HEK293 (cell line): ENCODE data around the gene SEC22A.

Experiments used
- CTCF ChIA-PET: fragments of 350-600 bp; formaldehyde crosslinking; extraction: SDS; loops from one replicate; lab custom pipeline; 2021; ENCODE audit warnings: antibody characterized with exemption; lab: Yijun Ruan, JAX
- POLR2A ChIA-PET: fragments of 300-600 bp; formaldehyde crosslinking; extraction: SDS; loops from one replicate; lab custom pipeline; 2020; ENCODE audit warnings: antibody characterized with exemption, inconsistent platforms; lab: Yijun Ruan, JAX
- H3K27ac ChIP-seq: fragments of 200-500 bp; sonication (Bioruptor generic); 2 replicates; pipeline ENCODE4 v1.5.1; 2014; ENCODE audit warnings: low read depth, low read length, control low read depth, inconsistent platforms; ENCODE audit errors: extremely low read depth
- H3K36me3 ChIP-seq, 2 experiments: fragments of 200-500 bp in 1 of 2; sonication (Bioruptor generic) in 1 of 2; 1 replicate in 1 of 2; 2 replicates in 1 of 2; pipeline ENCODE4 v1.5.1; 2014 to 2017; ENCODE audit warnings: inconsistent platforms in 2 of 2, low read length in 2 of 2; ENCODE audit not compliant: control insufficient read depth in 2 of 2, insufficient read depth in 1 of 2
- H3K4me1 ChIP-seq: fragments of 200-500 bp; sonication (Bioruptor generic); 2 replicates; pipeline ENCODE4 v1.5.1; 2014; ENCODE audit warnings: mild to moderate bottlenecking, low read length, inconsistent platforms; ENCODE audit not compliant: control insufficient read depth, insufficient read depth
- H3K4me3 ChIP-seq: 2 replicates; pipeline ENCODE4 v1.5.1; 2011; ENCODE audit warnings: low read depth, mild to moderate bottlenecking, control low read depth, low read length, moderate library complexity
- H3K9me3 ChIP-seq: fragments of 200-500 bp; sonication (Bioruptor generic); 2 replicates; pipeline ENCODE4 v1.5.1; 2014; ENCODE audit warnings: low read depth, low read length, inconsistent platforms; ENCODE audit not compliant: control insufficient read depth, insufficient read depth
- AEBP2 ChIP-seq: fragments of 450-650 bp; formaldehyde crosslinking; IDR thresholded peaks from 2 replicates; pipeline ENCODE4 v1.5.1; 2016; ENCODE audit warnings: missing biosample characterization, missing genetic modification characterization, borderline replicate concordance
- MEIS1 ChIP-seq: sonication (generic); formaldehyde crosslinking; IDR thresholded peaks from 2 replicates; pipeline ENCODE4 v1.8.1; 2022; ENCODE audit warnings: missing genetic modification reagents, mild to moderate bottlenecking, borderline replicate concordance
- RBAK ChIP-seq: fragments of 450-650 bp; formaldehyde crosslinking; IDR thresholded peaks from 2 replicates; pipeline ENCODE4 v1.5.1; 2016; ENCODE audit warnings: missing biosample characterization, missing genetic modification characterization
- ZFP69B ChIP-seq: fragments of 450-650 bp; formaldehyde crosslinking; IDR thresholded peaks from 2 replicates; pipeline ENCODE4 v1.5.1; 2016; ENCODE audit warnings: missing biosample characterization, missing genetic modification characterization
- ZNF112 ChIP-seq: fragments of 450-650 bp; formaldehyde crosslinking; IDR thresholded peaks from 2 replicates; pipeline ENCODE4 v1.5.0; 2017; ENCODE audit warnings: missing biosample characterization, missing genetic modification characterization
- ZNF121 ChIP-seq: fragments of 450-650 bp; formaldehyde crosslinking; IDR thresholded peaks from 2 replicates; pipeline ENCODE4 v1.5.1; 2016; ENCODE audit warnings: missing biosample characterization, missing genetic modification characterization
- ZNF133 ChIP-seq: fragments of 450-650 bp; formaldehyde crosslinking; IDR thresholded peaks from 2 replicates; pipeline ENCODE4 v1.5.1; 2016; ENCODE audit warnings: missing biosample characterization, missing genetic modification characterization
- ZNF146 ChIP-seq: fragments of 450-650 bp; formaldehyde crosslinking; IDR thresholded peaks from 2 replicates; pipeline ENCODE4 v1.5.1; 2016; ENCODE audit warnings: missing biosample characterization, missing genetic modification characterization
- ZNF175 ChIP-seq: fragments of 450-650 bp; formaldehyde crosslinking; IDR thresholded peaks from 2 replicates; pipeline ENCODE4 v1.5.1; 2016; ENCODE audit warnings: missing biosample characterization, missing genetic modification characterization
- ZNF23 ChIP-seq: fragments of 450-650 bp; formaldehyde crosslinking; IDR thresholded peaks from 2 replicates; pipeline ENCODE4 v1.5.1; 2016; ENCODE audit warnings: missing biosample characterization, missing genetic modification characterization, borderline replicate concordance
- ZNF394 ChIP-seq: fragments of 450-650 bp; formaldehyde crosslinking; IDR thresholded peaks from 2 replicates; pipeline ENCODE4 v1.5.1; 2016; ENCODE audit warnings: missing biosample characterization, missing genetic modification characterization, mild to moderate bottlenecking, moderate library complexity, borderline replicate concordance
- ZNF449 ChIP-seq: fragments of 450-650 bp; formaldehyde crosslinking; IDR thresholded peaks from 2 replicates; pipeline ENCODE4 v1.5.1; 2017; ENCODE audit warnings: missing biosample characterization, mild to moderate bottlenecking, missing genetic modification characterization, moderate library complexity
- ZNF548 ChIP-seq: fragments of 450-650 bp; formaldehyde crosslinking; IDR thresholded peaks from 2 replicates; pipeline ENCODE4 v1.5.1; 2016; ENCODE audit warnings: missing biosample characterization, missing genetic modification characterization
- ZSCAN30 ChIP-seq: fragments of 450-650 bp; IDR thresholded peaks from 2 replicates; pipeline ENCODE4 v1.5.1; 2018; ENCODE audit warnings: missing biosample characterization, mild to moderate bottlenecking, missing genetic modification characterization, moderate library complexity
- TF ChIP-seq, protein P1 (sequence below): sonication (generic); formaldehyde crosslinking; IDR thresholded peaks from 2 replicates; pipeline ENCODE4 v1.8.1; 2022; ENCODE audit warnings: mild to moderate bottlenecking, moderate library complexity, missing genetic modification reagents
- TF ChIP-seq, protein P2 (sequence below): fragments of 450-650 bp; formaldehyde crosslinking; IDR thresholded peaks from 2 replicates; pipeline ENCODE4 v1.5.1; 2016; ENCODE audit warnings: missing biosample characterization, missing genetic modification characterization
- TF ChIP-seq, protein P3 (sequence below): fragments of 450-650 bp; formaldehyde crosslinking; IDR thresholded peaks from 2 replicates; pipeline ENCODE4 v1.5.1; 2017; ENCODE audit warnings: missing biosample characterization, missing genetic modification characterization
- TF ChIP-seq, protein P4 (sequence below): fragments of 450-650 bp; formaldehyde crosslinking; IDR thresholded peaks from 2 replicates; pipeline ENCODE4 v1.5.1; 2017; ENCODE audit warnings: missing biosample characterization, missing genetic modification characterization

Gene SEC22A

DNA sequence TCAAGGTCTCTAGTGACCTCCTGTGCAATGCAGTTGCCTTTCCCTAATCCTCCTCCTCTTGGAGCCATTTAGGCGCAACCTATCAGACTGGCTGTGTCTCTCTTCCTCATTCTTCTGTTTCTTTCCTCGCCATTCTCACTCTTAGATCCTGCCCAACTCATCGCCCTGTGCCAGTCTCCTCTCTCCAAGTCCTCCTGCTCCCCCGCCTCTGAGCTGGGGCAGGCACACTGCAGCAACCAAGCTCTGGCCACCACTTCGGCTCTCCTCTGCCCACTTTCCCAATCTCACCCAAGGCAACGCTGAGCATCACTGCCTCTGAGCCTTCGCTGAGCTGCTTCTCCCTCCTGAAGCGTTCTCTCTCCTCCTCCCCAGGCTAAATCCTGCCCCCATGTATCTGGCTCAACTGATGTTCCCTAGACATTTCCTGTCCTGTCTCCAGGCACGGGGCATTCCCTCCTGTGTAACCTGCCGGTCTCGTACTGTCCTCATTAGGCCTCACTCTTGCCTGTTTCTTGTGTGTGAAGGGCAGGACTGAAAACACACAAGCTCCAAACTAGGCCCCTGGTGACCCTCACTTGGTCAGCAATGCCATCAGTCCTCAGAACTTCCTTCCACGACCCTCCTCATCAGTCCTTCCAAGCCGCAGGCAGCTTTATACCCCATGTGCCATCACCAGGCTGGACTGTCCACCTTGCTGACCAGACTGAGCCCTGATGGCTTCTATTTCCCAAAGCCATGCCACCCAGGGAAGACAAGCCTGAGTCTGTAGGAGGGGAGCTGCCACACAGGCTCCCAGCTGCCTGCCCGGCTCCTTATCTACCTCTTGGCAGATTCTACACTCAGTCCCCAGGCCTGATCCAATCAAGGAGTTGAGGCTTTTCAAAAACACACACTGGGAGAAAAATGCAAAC lies 85.6 kb downstream of the SEC22A start (continued):
- no peak for TF ChIP-seq MEIS1 (CRISPR knock-in tag)
- TF ChIP-seq, protein P1, sequence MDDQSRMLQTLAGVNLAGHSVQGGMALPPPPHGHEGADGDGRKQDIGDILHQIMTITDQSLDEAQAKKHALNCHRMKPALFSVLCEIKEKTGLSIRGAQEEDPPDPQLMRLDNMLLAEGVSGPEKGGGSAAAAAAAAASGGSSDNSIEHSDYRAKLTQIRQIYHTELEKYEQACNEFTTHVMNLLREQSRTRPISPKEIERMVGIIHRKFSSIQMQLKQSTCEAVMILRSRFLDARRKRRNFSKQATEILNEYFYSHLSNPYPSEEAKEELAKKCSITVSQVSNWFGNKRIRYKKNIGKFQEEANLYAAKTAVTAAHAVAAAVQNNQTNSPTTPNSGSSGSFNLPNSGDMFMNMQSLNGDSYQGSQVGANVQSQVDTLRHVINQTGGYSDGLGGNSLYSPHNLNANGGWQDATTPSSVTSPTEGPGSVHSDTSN, result no peak
- TF ChIP-seq AEBP2 (tag by site-specific recombination), result no peak
- TF ChIP-seq ZNF394 (tag by site-specific recombination), result no peak
- no peak for TF ChIP-seq ZNF548 (tag by site-specific recombination)
- no peak for TF ChIP-seq ZNF449

GRCh38 chr3:123287962-123288302 lies 86.2 kb downstream of the SEC22A start:
- ChIA-PET POLR2A (no interaction called here), CTCF (interaction anchor here (0.5 to 2.0 kb wide), 3 partner anchors 9 to 201 kb away, joined by 3 to 8 read pairs (median 5); no protein-coding TSS in a partner anchor)
- TF ChIP-seq ZNF23 (tag by site-specific recombination), result no peak
- TF ChIP-seq, protein P2, sequence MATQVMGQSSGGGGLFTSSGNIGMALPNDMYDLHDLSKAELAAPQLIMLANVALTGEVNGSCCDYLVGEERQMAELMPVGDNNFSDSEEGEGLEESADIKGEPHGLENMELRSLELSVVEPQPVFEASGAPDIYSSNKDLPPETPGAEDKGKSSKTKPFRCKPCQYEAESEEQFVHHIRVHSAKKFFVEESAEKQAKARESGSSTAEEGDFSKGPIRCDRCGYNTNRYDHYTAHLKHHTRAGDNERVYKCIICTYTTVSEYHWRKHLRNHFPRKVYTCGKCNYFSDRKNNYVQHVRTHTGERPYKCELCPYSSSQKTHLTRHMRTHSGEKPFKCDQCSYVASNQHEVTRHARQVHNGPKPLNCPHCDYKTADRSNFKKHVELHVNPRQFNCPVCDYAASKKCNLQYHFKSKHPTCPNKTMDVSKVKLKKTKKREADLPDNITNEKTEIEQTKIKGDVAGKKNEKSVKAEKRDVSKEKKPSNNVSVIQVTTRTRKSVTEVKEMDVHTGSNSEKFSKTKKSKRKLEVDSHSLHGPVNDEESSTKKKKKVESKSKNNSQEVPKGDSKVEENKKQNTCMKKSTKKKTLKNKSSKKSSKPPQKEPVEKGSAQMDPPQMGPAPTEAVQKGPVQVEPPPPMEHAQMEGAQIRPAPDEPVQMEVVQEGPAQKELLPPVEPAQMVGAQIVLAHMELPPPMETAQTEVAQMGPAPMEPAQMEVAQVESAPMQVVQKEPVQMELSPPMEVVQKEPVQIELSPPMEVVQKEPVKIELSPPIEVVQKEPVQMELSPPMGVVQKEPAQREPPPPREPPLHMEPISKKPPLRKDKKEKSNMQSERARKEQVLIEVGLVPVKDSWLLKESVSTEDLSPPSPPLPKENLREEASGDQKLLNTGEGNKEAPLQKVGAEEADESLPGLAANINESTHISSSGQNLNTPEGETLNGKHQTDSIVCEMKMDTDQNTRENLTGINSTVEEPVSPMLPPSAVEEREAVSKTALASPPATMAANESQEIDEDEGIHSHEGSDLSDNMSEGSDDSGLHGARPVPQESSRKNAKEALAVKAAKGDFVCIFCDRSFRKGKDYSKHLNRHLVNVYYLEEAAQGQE (tag by site-specific recombination), result no peak
- no peak for TF ChIP-seq ZNF133 (tag by site-specific recombination)
- Histone ChIP-seq H3K27ac (no peak overlapping the region), H3K4me1 (no peaks in the 10 kb centered on the region), H3K4me3 (no peak overlapping the region), H3K9me3 (no peaks in the 10 kb centered on the region), H3K36me3 (no peaks in the 10 kb centered on the region)

DNA sequence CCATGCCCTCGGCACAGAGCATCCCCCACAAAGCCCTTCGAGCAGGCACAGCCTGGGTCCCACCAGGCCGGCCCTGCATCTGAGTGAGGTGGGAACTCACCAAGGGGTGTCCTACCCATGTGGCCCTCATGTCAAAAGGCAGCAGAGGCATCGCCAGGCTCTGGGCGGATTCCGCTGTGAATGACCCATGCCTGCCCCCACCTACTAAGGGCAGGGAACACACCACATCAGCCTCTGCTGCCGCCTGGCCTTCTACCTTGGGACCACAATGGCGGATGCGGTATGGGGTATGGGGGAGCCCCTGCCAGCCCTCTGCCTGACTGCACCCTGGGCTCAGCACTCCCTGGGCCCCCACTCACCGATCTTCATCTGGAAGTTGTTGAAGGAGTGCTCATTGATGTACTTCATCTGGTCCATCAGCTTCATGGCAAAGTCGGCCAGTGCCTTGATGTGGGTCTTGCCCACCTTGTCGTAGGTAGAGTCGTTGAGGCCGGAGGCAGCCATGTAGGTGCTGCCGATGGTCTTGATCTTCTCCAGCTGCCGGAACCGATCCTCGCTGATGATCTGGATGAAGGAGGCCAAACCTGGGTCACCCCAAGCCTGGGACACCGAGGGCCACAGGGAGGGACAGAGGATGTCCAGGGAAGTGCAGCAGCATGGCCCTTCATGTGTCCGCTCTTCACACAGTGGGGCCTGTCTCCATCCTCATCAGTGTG lies 87.8 kb downstream of the SEC22A start:
- H3K27ac ChIP-seq, result no peak overlapping the region
- no peak overlapping the region for H3K4me3 ChIP-seq
- TF ChIP-seq ZFP69B (tag by site-specific recombination) (no peak), RBAK (tag by site-specific recombination) (no peak), ZNF112 (tag by site-specific recombination) (no peak), ZSCAN30 (tag by site-specific recombination) (no peak), ZNF146 (tag by site-specific recombination) (no peak), ZNF121 (no peak), ZNF175 (tag by site-specific recombination) (no peak)
- TF ChIP-seq, protein P3, sequence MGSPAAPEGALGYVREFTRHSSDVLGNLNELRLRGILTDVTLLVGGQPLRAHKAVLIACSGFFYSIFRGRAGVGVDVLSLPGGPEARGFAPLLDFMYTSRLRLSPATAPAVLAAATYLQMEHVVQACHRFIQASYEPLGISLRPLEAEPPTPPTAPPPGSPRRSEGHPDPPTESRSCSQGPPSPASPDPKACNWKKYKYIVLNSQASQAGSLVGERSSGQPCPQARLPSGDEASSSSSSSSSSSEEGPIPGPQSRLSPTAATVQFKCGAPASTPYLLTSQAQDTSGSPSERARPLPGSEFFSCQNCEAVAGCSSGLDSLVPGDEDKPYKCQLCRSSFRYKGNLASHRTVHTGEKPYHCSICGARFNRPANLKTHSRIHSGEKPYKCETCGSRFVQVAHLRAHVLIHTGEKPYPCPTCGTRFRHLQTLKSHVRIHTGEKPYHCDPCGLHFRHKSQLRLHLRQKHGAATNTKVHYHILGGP (tag by site-specific recombination), result no peak
- TF ChIP-seq, protein P4, sequence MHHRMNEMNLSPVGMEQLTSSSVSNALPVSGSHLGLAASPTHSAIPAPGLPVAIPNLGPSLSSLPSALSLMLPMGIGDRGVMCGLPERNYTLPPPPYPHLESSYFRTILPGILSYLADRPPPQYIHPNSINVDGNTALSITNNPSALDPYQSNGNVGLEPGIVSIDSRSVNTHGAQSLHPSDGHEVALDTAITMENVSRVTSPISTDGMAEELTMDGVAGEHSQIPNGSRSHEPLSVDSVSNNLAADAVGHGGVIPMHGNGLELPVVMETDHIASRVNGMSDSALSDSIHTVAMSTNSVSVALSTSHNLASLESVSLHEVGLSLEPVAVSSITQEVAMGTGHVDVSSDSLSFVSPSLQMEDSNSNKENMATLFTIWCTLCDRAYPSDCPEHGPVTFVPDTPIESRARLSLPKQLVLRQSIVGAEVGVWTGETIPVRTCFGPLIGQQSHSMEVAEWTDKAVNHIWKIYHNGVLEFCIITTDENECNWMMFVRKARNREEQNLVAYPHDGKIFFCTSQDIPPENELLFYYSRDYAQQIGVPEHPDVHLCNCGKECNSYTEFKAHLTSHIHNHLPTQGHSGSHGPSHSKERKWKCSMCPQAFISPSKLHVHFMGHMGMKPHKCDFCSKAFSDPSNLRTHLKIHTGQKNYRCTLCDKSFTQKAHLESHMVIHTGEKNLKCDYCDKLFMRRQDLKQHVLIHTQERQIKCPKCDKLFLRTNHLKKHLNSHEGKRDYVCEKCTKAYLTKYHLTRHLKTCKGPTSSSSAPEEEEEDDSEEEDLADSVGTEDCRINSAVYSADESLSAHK (tag by site-specific recombination), result no peak
- no peaks in the 10 kb centered on the region for H3K9me3 ChIP-seq
- POLR2A ChIA-PET, result no interaction called here
- CTCF ChIA-PET, result interaction anchor here (1.3 kb wide), 1 partner anchor 8 kb away, joined by 4 read pairs; no protein-coding TSS in a partner anchor
- H3K4me1 ChIP-seq, result no peaks in the 10 kb centered on the region
- no peaks in the 10 kb centered on the region for H3K36me3 ChIP-seq
